Glomerular visceral epithelial cell (primary cell): ENCODE data around the gene PGAP6.
A peak's percentile ranks its signal among the peaks of the same experiment; 100 is the strongest.
"Not testable (repeated sequence)": the region's sequence is repeated elsewhere in the genome, so short reads cannot be mapped to it uniquely, and the experiment has no call there.

Experiments used
- DNase-seq: peaks from one replicate; pipeline ENCODE4 v3.0.0-alpha.2; 2016; ENCODE audit errors: extremely low spot score

Gene PGAP6

GRCh38 chr16:367333-367903 lies 14.4 kb downstream of the PGAP6 start:
- DNase-seq, result no peak

GRCh38 chr16:366476-366875 lies 15.3 kb downstream of the PGAP6 start:
- no peak for DNase-seq

- no peak for DNase-seq
Measured at GRCh38 chr16:364595-365491, 16.9 kb downstream of the PGAP6 start.

- no peak for DNase-seq
Measured at GRCh38 chr16:363766-364490, 17.9 kb downstream of the PGAP6 start.

- no peak for DNase-seq
Measured at GRCh38 chr16:363110-363765, 18.5 kb downstream of the PGAP6 start.

- not testable (repeated sequence) for DNase-seq
Measured at GRCh38 chr16:362702-362999, 19.1 kb downstream of the PGAP6 start.

GRCh38 chr16:361872-362701 lies 19.7 kb downstream of the PGAP6 start:
- DNase-seq, result peak; percentile 84

GRCh38 chr16:361341-361871 lies 20.4 kb downstream of the PGAP6 start:
- DNase-seq, result no peak

- no peak for DNase-seq
Measured at GRCh38 chr16:360698-361336, 21.0 kb downstream of the PGAP6 start.

- DNase-seq, result no peak
Measured at GRCh38 chr16:359871-360697, 21.7 kb downstream of the PGAP6 start.

- no peak for DNase-seq
Measured at GRCh38 chr16:359067-359763, 22.6 kb downstream of the PGAP6 start.

GRCh38 chr16:356741-357140 lies 25.0 kb downstream of the PGAP6 start:
- no peak for DNase-seq

- DNase-seq, result no peak
Measured at GRCh38 chr16:354971-355461, 26.8 kb downstream of the PGAP6 start.

- DNase-seq, result no peak
Measured at GRCh38 chr16:354291-354881, 27.4 kb downstream of the PGAP6 start.

- DNase-seq, result no peak
Measured at GRCh38 chr16:353404-354290, 28.1 kb downstream of the PGAP6 start.

- peak; percentile 99 for DNase-seq
Measured at GRCh38 chr16:352547-353403, 29.0 kb downstream of the PGAP6 start, which contains the start of gene AXIN1. Gene AXIN1 (minus strand): TSS chr16:352723. CDS start chr16:347025, 5,698 bp downstream.
